Kidney epithelial cell (primary cell): Measurements from ENCODE around the gene CENPP. TPM values are rescaled to one million over a fixed set of nuclear protein-coding genes. Genes with fewer than 3 reads are reported as not detected.
A peak's percentile ranks its signal among the peaks of the same experiment; 100 is the strongest.

Experiments used
- DNase-seq: peaks from one replicate; pipeline ENCODE4 v3.0.0-alpha.2; 2010; ENCODE audit warnings: low read depth
- H3K27me3 ChIP-seq: 2 replicates; pipeline ENCODE4 v1.6.0; 2011; ENCODE audit warnings: low read length; ENCODE audit not compliant: control insufficient read depth, insufficient read depth
- H3K36me3 ChIP-seq: 2 replicates; pipeline ENCODE4 v1.5.1; 2011; ENCODE audit warnings: low read length; ENCODE audit not compliant: control insufficient read depth, insufficient read depth
- H3K4me3 ChIP-seq: 2 replicates; pipeline ENCODE4 v1.5.1; 2011; ENCODE audit warnings: low read depth, mild to moderate bottlenecking, control low read depth, low read length
- total RNA-seq: library from RNA; depleted of rRNA; stranded (reverse); fragments of >200 nt; gene quantifications from 2 replicates; pipeline ENCODE4 v1.2.3, GENCODE V29; 2015
- TF ChIP-seq, protein P1 (sequence below): IDR thresholded peaks from 2 replicates; pipeline ENCODE4 v1.5.1; 2011; ENCODE audit warnings: mild to moderate bottlenecking, moderate library complexity, low read length, control low read depth, inconsistent platforms; ENCODE audit not compliant: insufficient read depth, poor library complexity, severe bottlenecking

Gene CENPP
- total RNA-seq, 1 donor from 2014 or later = 1.4 TPM

DNA sequence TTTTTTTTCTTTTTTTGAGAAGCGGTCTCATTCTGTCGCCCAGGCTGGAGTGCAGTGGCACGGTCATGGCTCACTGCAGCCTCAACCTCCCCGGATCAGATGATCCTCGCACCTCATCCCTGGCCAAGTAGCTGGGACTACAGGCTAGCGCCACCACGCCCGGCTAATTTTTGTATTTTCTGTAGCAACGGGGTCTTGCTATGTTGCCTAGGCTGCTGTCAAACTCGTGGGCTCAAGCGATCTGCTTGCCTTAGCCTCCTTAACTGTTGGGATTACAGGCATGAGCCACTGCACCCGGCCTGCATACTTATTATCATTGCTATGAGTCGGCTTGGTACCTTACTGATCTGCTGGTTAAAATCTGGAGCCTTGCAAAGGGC, 31.5 kb upstream of the CENPP start:
- Histone ChIP-seq H3K36me3 (no peaks in the 10 kb centered on the region), H3K4me3 (peak overlapping the region; percentile 82), H3K27me3 (no peaks in the 10 kb centered on the region)
- DNase-seq = no peak
- TF ChIP-seq, protein P1, sequence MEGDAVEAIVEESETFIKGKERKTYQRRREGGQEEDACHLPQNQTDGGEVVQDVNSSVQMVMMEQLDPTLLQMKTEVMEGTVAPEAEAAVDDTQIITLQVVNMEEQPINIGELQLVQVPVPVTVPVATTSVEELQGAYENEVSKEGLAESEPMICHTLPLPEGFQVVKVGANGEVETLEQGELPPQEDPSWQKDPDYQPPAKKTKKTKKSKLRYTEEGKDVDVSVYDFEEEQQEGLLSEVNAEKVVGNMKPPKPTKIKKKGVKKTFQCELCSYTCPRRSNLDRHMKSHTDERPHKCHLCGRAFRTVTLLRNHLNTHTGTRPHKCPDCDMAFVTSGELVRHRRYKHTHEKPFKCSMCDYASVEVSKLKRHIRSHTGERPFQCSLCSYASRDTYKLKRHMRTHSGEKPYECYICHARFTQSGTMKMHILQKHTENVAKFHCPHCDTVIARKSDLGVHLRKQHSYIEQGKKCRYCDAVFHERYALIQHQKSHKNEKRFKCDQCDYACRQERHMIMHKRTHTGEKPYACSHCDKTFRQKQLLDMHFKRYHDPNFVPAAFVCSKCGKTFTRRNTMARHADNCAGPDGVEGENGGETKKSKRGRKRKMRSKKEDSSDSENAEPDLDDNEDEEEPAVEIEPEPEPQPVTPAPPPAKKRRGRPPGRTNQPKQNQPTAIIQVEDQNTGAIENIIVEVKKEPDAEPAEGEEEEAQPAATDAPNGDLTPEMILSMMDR = no peak

DNA sequence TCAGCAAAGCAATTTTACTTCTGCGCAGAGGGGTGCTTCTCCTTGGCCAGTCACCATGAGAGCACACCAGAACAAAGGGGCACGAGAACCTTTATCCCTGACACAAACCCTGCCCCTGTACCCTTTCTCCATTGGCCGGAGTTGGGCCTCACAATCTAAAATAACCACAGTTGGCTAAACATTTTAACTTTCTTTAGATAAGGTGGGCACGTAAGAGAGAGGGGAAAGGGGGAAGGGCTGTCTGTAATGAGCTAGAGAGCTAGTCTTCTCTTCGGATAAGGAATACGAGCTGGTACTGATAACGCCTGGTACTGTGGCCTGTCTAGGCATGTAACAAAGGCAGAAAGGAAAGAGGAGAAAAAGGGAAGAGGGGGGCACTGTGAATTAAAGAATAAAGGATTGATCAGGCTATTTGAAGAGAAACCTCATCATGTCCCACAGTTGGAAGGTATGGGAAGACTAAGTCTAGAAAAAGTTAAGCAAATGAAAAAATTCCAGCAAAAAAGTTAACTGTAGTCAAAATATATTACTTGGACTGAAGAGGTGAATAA, 30.4 kb upstream of the CENPP start:
- DNase-seq = no peak
- Histone ChIP-seq H3K4me3 (no peak overlapping the region), H3K36me3 (no peaks in the 10 kb centered on the region), H3K27me3 (no peaks in the 10 kb centered on the region)
- TF ChIP-seq, protein P1 = no peak

DNA sequence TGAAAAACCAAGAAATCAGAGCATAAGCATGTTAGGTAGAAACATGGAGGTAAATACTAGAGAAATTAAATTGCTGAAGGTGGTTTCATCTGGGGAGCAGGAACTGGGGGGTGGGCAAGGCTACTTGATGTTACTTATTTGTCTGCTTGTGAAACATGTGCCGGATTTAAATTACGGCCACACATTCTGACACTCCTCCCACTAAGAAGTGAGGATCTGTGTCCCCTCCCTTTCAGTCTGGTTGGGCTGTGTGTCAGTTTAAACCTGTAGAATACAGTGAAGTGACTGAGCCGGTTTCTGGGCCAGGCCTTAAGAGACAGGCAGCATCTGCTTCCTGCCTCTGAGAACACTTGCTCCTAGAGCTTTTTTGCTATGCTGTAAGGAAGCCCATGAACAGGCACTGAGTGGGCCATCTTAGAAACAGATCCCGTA, 29.9 kb upstream of the CENPP start:
- H3K4me3 ChIP-seq = no peak overlapping the region
- H3K36me3 ChIP-seq = no peaks in the 10 kb centered on the region
- TF ChIP-seq, protein P1 = no peak
- no peak for DNase-seq
- no peaks in the 10 kb centered on the region for H3K27me3 ChIP-seq

DNA sequence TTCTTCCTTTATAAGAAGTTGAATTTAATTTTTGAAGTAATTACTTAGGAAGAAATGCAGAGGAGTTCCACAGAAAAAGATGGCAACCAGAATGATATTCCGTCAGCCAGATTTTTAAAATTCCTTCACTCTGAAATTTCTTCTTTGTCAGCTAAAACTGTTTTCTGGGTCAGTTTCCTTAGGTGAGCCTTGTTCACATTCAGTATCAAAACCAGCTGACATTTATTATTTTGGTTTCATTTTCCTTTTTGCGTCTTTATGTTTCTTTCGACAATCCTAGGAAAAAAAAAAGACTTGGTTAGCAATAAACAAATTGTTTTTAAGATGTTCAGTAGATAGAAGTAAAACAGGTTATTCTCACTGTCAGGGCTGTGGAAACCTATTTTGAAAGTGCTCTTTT, 28.1 kb upstream of the CENPP start:
- TF ChIP-seq, protein P1 = no peak
- Histone ChIP-seq H3K36me3 (no peaks in the 10 kb centered on the region), H3K27me3 (no peaks in the 10 kb centered on the region), H3K4me3 (no peak overlapping the region)
- DNase-seq = no peak

DNA sequence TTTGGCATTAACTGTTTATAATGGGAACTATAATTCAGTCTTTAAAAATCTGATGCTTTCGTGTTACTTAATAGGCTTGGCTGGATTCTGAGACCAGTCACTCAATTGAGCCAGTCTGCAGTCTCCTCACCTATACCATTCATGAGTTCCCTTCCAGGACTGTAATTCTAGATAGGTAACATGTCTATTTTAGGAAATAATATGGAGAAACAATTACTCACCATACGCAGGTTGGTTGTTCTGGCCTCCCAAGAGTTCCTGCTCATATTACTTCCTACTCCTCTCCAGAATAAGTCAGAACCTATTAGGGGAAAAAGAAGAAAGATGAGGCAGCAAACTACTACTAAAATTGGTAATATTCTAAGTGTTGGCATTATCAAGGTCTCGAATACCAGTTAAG, 27.7 kb upstream of the CENPP start:
- TF ChIP-seq, protein P1 = no peak
- no peaks in the 10 kb centered on the region for H3K27me3 ChIP-seq
- no peaks in the 10 kb centered on the region for H3K36me3 ChIP-seq
- no peak for DNase-seq
- H3K4me3 ChIP-seq = no peak overlapping the region

DNA sequence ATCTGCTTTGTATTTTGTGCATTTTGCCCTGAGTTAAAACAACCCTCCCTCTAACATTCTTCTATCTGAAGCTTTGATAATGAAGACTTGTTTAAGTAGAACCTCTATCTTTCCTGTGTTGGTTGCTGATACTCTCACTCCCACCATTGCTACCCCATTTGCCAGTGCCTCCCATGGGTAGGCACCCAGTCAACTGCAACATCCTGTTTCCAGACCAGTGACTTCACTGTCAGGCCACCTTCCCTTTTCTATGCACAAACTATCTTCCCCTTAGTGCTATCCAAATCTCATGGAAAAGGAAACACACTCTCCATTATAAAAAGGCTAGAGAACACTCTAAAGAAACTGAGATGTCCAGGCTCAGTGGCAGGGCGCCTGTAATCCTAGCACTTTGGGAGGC, 26.6 kb upstream of the CENPP start:
- no peak for DNase-seq
- Histone ChIP-seq H3K27me3 (no peaks in the 10 kb centered on the region), H3K4me3 (no peak overlapping the region), H3K36me3 (no peaks in the 10 kb centered on the region)
- TF ChIP-seq, protein P1 = no peak
